HCT116 (cell line): Measurements from ENCODE around the gene BNIP5. TPM values are rescaled to one million over a fixed set of nuclear protein-coding genes. Genes with fewer than 3 reads are reported as not detected.
A peak's percentile ranks its signal among the peaks of the same experiment; 100 is the strongest.

Source experiments
- ATAC-seq: fragments of 200-7000 bp; cut with Tn5 transposase; 2 replicates; pipeline ENCODE4 v1.9.1; 2020; ENCODE audit warnings: mild to moderate bottlenecking, moderate library complexity
- BruUV-seq: library from RNA; stranded (reverse); fragments of 400-500 nt; replicated peaks from 2 replicates; lab custom pipeline; 2021; lab: Mats Ljungman, UMichigan
- CTCF ChIA-PET: fragments of 300-600 bp; sonication (Branson Sonifier 250); formaldehyde crosslinking; loops from one replicate; lab custom pipeline; 2021; ENCODE audit warnings: antibody characterized with exemption; lab: Charles Lee
- POLR2A ChIA-PET: fragments of 300-600, 350-600 bp; sonication (Branson Sonifier 250); formaldehyde crosslinking; loops from one replicate; lab custom pipeline; 2021; ENCODE audit warnings: antibody characterized with exemption; lab: Charles Lee
- RAD21 ChIA-PET, 2 experiments: fragments of 300-600 bp; sonication (Branson Sonifier 250); formaldehyde crosslinking; loops; one replicate each; lab custom pipeline; 2023; ENCODE audit warnings: low total read pairs in 2 of 2; ENCODE audit not compliant: uncharacterized antibody in 2 of 2, unreplicated experiment in 2 of 2, low non-redundant PET in 1 of 2; lab: Charles Lee
- DNase-seq: peaks from one replicate; pipeline ENCODE4 v3.0.0-alpha.2; 2010; ENCODE audit warnings: low read depth, low spot score
- H2AFZ ChIP-seq: fragments of 200-600 bp; shearing (Covaris generic), sonication (generic); 2 replicates; pipeline ENCODE4 v1.6.1; 2017; ENCODE audit warnings: low read depth, mixed run types, mixed read lengths, antibody characterized with exemption, low read length; ENCODE audit not compliant: poor library complexity, severe bottlenecking
- H3K27ac ChIP-seq: 2 replicates; pipeline ENCODE4 v1.5.1; 2012; ENCODE audit warnings: low read depth, low read length
- H3K27me3 ChIP-seq: fragments of 200-600 bp; sonication (generic); 2 replicates; pipeline ENCODE4 v1.6.1; 2016; ENCODE audit warnings: mixed run types, low read length, mixed read lengths; ENCODE audit not compliant: insufficient read depth
- H3K36me3 ChIP-seq, 2 experiments: fragments of 200-500 bp in 1 of 2; fragments of 200-600 bp in 1 of 2; sonication (Bioruptor generic) in 1 of 2; sonication (generic) in 1 of 2; 2 replicates each; pipeline versions ENCODE4 v1.5.1 to v1.6.1; 2014 to 2016; ENCODE audit warnings: low read length in 2 of 2, inconsistent platforms in 1 of 2, mixed read lengths in 1 of 2, mixed run types in 1 of 2; ENCODE audit not compliant: insufficient read depth in 2 of 2, control insufficient read depth in 1 of 2
- H3K4me1 ChIP-seq, 2 experiments: fragments of 200-600 bp in 1 of 2; sonication (generic) in 1 of 2; 2 replicates each; pipeline versions ENCODE4 v1.5.1 to v1.6.1; 2012 to 2017; ENCODE audit warnings: low read length in 2 of 2, inconsistent platforms in 1 of 2, mild to moderate bottlenecking in 1 of 2, mixed read lengths in 1 of 2, mixed run types in 1 of 2, moderate library complexity in 1 of 2; ENCODE audit not compliant: insufficient read depth in 2 of 2, control insufficient read depth in 1 of 2
- H3K4me2 ChIP-seq: fragments of 200-600 bp; sonication (generic); 2 replicates; pipeline ENCODE4 v1.6.1; 2017; ENCODE audit warnings: mixed run types, low read length, mixed read lengths
- H3K4me3 ChIP-seq, 2 experiments: fragments of 200-600 bp in 1 of 2; sonication (generic) in 1 of 2; replicated peaks in 1 of 2; 2 replicates each; pipeline ENCODE4 v1.5.1; 2011 to 2016; ENCODE audit warnings: low read length in 2 of 2, control low read depth in 1 of 2, low read depth in 1 of 2, mild to moderate bottlenecking in 1 of 2, mixed read lengths in 1 of 2, mixed run types in 1 of 2
- H3K79me2 ChIP-seq: fragments of 200-600 bp; sonication (generic); 2 replicates; pipeline ENCODE4 v1.6.1; 2017; ENCODE audit warnings: mild to moderate bottlenecking, mixed run types, low read length, moderate library complexity, mixed read lengths; ENCODE audit not compliant: insufficient read depth
- H3K9ac ChIP-seq: fragments of 200-600 bp; sonication (generic); 2 replicates; pipeline ENCODE4 v1.6.1; 2016; ENCODE audit warnings: low read length, mixed read lengths
- H3K9me2 ChIP-seq: fragments of 200-600 bp; sonication (generic), shearing (Covaris generic); 2 replicates; pipeline ENCODE4 v1.6.1; 2017; ENCODE audit warnings: mixed run types, mild to moderate bottlenecking, moderate library complexity; ENCODE audit not compliant: insufficient read depth
- H3K9me3 ChIP-seq, 2 experiments: fragments of 200-500 bp in 1 of 2; fragments of 200-600 bp in 1 of 2; sonication (Bioruptor generic) in 1 of 2; sonication (generic) in 1 of 2; 2 replicates each; pipeline ENCODE4 v1.6.1; 2014 to 2017; ENCODE audit warnings: low read length in 2 of 2, mixed read lengths in 2 of 2, inconsistent platforms in 1 of 2, low read depth in 1 of 2, mild to moderate bottlenecking in 1 of 2, mixed run types in 1 of 2, moderate library complexity in 1 of 2; ENCODE audit not compliant: control insufficient read depth in 1 of 2, insufficient read depth in 1 of 2
- H4K20me1 ChIP-seq: fragments of 200-600 bp; sonication (generic), shearing (Covaris generic); 2 replicates; pipeline ENCODE4 v1.6.1; 2017; ENCODE audit warnings: mixed run types, mild to moderate bottlenecking, moderate library complexity; ENCODE audit not compliant: insufficient read depth
- CBX3 ChIP-seq: IDR thresholded peaks from 2 replicates; pipeline ENCODE4 v1.6.1; 2012; ENCODE audit warnings: low read depth
- CEBPB ChIP-seq: IDR thresholded peaks from 2 replicates; pipeline ENCODE4 v1.6.1; 2012; ENCODE audit warnings: low read depth
- EZH2 ChIP-seq: fragments of 200-600 bp; sonication (generic); IDR thresholded peaks from 2 replicates; pipeline ENCODE4 v1.6.1; 2017; ENCODE audit warnings: antibody characterized with exemption, mixed run types
- EZH2phosphoT487 ChIP-seq: fragments of 200-600 bp; IDR thresholded peaks from 2 replicates; pipeline ENCODE4 v1.6.1; 2018; ENCODE audit warnings: antibody characterized with exemption, borderline replicate concordance
- FOSL1 ChIP-seq: IDR thresholded peaks from 2 replicates; pipeline ENCODE4 v1.6.1; 2012; ENCODE audit warnings: low read depth
- JUND ChIP-seq: IDR thresholded peaks from 2 replicates; pipeline ENCODE4 v1.6.1; 2012
- POLR2A ChIP-seq: IDR thresholded peaks from 2 replicates; pipeline ENCODE4 v1.7.0; 2011; ENCODE audit warnings: borderline replicate concordance; ENCODE audit not compliant: insufficient read depth, insufficient read length; ENCODE audit errors: extremely low read depth
- SIN3A ChIP-seq: IDR thresholded peaks from 2 replicates; pipeline ENCODE4 v1.6.1; 2012; ENCODE audit warnings: low read depth
- SRF ChIP-seq: IDR thresholded peaks from 2 replicates; pipeline ENCODE4 v1.6.1; 2012; ENCODE audit warnings: low read depth
- TCF7L2 ChIP-seq: IDR thresholded peaks from 2 replicates; pipeline ENCODE4 v1.7.0; 2011; ENCODE audit warnings: borderline replicate concordance, inconsistent platforms; ENCODE audit not compliant: insufficient read depth, insufficient read length; ENCODE audit errors: extremely low read depth
- YY1 ChIP-seq: IDR thresholded peaks from 2 replicates; pipeline ENCODE4 v1.6.1; 2011; ENCODE audit warnings: low read length, low read depth, moderate library complexity, mild to moderate bottlenecking; ENCODE audit not compliant: insufficient replicate concordance; ENCODE audit errors: extremely low read depth
- ZFX ChIP-seq: fragments of 450-650 bp; IDR thresholded peaks from 2 replicates; pipeline ENCODE4 v1.6.1; 2017
- ZNF274 ChIP-seq: fragments of 200-500 bp; sonication (Bioruptor generic); IDR thresholded peaks from 2 replicates; pipeline ENCODE4 v1.6.1; 2014; ENCODE audit warnings: mild to moderate bottlenecking, low read depth, low read length, inconsistent platforms
- intact Hi-C: fragments of 100-400 bp; cut with micrococcal nuclease; formaldehyde crosslinking; loops from 2 replicates; pipeline ENCODE4 v1.10.0; 2022
- total RNA-seq: library from RNA; stranded (reverse); gene quantifications from one replicate; pipeline ENCODE4 v1.2.1, GENCODE V29; 2021; ENCODE audit not compliant: unreplicated experiment
- TF ChIP-seq, protein P1 (sequence below): IDR thresholded peaks from 2 replicates; pipeline ENCODE4 v1.6.1; 2012
- TF ChIP-seq, protein P2 (sequence below), 3 experiments: fragments of 200-600 bp in 1 of 3; sonication (generic) in 1 of 3; IDR thresholded peaks in 2 of 3; conservative IDR thresholded peaks in 1 of 3; 2 replicates each; pipeline ENCODE4 v1.5.1; 2012 to 2017; ENCODE audit warnings: low read depth in 2 of 3, low read length in 2 of 3, antibody characterized with exemption in 1 of 3, borderline replicate concordance in 1 of 3, control low read depth in 1 of 3, mild to moderate bottlenecking in 1 of 3, mixed read lengths in 1 of 3, mixed run types in 1 of 3, moderate library complexity in 1 of 3; ENCODE audit not compliant: insufficient read depth in 1 of 3
- TF ChIP-seq, protein P3 (sequence below): IDR thresholded peaks from 2 replicates; pipeline ENCODE4 v1.6.1; 2012
- TF ChIP-seq, protein P4 (sequence below): IDR thresholded peaks from 2 replicates; pipeline ENCODE4 v1.6.1; 2012; ENCODE audit warnings: low read depth
- TF ChIP-seq, protein P5 (sequence below): IDR thresholded peaks from 2 replicates; pipeline ENCODE4 v1.6.1; 2011; ENCODE audit warnings: mild to moderate bottlenecking, low read length, moderate library complexity; ENCODE audit not compliant: insufficient replicate concordance; ENCODE audit errors: extremely low read depth

BNIP5 gene
- total RNA-seq, 1 experiment from 2014 or later: not detected

DNA sequence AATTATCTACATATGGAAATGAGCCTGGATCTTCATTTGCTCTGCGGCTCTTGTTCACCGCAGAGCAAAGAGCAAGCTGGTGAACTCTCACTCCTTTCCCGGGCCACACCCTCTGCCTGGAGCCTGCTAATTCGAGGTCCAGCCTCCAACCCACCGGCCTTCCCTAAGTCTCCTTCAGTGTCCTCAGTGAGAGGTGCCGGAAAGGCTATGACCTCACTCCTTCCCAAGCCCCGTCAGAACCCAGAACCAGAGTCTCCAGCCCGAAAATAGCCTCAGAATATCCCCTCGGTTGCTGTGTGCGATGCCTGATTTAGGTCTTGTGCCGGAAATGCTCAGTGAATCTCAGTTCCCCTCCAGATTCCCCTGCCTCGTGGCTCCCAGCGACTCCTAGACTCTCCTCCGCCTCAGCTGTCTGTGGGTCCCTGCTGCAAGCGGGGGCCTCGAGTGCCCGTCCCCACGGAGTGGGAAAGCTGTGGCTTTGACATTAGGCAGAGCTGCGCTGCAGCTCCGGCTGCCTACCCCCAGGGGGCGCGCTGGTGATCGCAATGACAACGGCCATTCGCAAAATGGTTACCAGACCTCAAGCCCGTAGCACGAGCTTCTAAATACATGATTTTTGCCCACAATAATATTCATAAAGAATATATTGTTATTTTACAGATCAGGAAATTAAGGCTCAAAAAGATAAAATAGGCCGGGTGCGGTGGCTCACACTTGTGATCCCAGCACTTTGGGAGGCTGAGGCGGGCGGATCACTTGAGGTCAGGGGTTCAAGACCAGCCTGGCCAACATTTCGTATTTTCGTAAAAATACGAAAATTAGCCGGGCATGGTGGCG, 4.1 kb upstream of the BNIP5 start:
- Histone ChIP-seq H3K36me3 (no peaks in the 10 kb centered on the region), H3K27me3 (no peaks in the 10 kb centered on the region), H3K27ac (no peak overlapping the region), H3K4me1 (peaks cover 5 to 13% of the 10 kb centered on the region in 2 experiments), H3K4me2 (peak overlapping the region; percentile 83), H2AFZ (peak overlapping the region; percentile 99), H3K4me3 (peak overlapping the region; percentile 33 to 49), H4K20me1 (no peaks in the 10 kb centered on the region), H3K9ac (peak overlapping the region; percentile 41), H3K9me3 (no peaks in the 10 kb centered on the region), H3K79me2 (no peaks in the 10 kb centered on the region), H3K9me2 (no peaks in the 10 kb centered on the region)
- ChIA-PET CTCF (interaction anchor here (0.7 to 2.0 kb wide), 20 partner anchors 8 to 425 kb away, joined by 3 to 20 read pairs (median 4); no protein-coding TSS in a partner anchor), POLR2A (interaction anchor here (1.4 kb wide), 1 partner anchor 17 kb away, joined by 4 read pairs; no protein-coding TSS in a partner anchor), RAD21 (no interaction called here)
- peak; percentile 92 for ATAC-seq
- intact Hi-C loops: no loop called here
- BruUV-seq: no TSS peak
- peak; percentile 48 for DNase-seq
- no peak for TF ChIP-seq TCF7L2
- no peak for TF ChIP-seq CEBPB
- TF ChIP-seq ZNF274: no peak
- no peak for TF ChIP-seq POLR2A
- TF ChIP-seq, protein P1, sequence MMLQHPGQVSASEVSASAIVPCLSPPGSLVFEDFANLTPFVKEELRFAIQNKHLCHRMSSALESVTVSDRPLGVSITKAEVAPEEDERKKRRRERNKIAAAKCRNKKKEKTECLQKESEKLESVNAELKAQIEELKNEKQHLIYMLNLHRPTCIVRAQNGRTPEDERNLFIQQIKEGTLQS: no peak
- TF ChIP-seq, protein P2, sequence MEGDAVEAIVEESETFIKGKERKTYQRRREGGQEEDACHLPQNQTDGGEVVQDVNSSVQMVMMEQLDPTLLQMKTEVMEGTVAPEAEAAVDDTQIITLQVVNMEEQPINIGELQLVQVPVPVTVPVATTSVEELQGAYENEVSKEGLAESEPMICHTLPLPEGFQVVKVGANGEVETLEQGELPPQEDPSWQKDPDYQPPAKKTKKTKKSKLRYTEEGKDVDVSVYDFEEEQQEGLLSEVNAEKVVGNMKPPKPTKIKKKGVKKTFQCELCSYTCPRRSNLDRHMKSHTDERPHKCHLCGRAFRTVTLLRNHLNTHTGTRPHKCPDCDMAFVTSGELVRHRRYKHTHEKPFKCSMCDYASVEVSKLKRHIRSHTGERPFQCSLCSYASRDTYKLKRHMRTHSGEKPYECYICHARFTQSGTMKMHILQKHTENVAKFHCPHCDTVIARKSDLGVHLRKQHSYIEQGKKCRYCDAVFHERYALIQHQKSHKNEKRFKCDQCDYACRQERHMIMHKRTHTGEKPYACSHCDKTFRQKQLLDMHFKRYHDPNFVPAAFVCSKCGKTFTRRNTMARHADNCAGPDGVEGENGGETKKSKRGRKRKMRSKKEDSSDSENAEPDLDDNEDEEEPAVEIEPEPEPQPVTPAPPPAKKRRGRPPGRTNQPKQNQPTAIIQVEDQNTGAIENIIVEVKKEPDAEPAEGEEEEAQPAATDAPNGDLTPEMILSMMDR (IDR thresholded peaks at IDR 0.05 in 2 of 3, conservative IDR thresholded peaks at IDR 0.05 in 1 of 3; ENCODE audit: borderline replicate concordance in 1 of 3, insufficient read depth in 1 of 3, low read depth in 2 of 3, low read length in 2 of 3): peak; percentile 67 to 99 (median 96)
- TF ChIP-seq SRF: no peak
- TF ChIP-seq CBX3: peak; percentile 76; the same call in 1 of the 2 replicates
- TF ChIP-seq, protein P3, sequence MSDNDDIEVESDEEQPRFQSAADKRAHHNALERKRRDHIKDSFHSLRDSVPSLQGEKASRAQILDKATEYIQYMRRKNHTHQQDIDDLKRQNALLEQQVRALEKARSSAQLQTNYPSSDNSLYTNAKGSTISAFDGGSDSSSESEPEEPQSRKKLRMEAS: peak; percentile 80
- peak; percentile 88 for TF ChIP-seq YY1
- TF ChIP-seq, protein P4, sequence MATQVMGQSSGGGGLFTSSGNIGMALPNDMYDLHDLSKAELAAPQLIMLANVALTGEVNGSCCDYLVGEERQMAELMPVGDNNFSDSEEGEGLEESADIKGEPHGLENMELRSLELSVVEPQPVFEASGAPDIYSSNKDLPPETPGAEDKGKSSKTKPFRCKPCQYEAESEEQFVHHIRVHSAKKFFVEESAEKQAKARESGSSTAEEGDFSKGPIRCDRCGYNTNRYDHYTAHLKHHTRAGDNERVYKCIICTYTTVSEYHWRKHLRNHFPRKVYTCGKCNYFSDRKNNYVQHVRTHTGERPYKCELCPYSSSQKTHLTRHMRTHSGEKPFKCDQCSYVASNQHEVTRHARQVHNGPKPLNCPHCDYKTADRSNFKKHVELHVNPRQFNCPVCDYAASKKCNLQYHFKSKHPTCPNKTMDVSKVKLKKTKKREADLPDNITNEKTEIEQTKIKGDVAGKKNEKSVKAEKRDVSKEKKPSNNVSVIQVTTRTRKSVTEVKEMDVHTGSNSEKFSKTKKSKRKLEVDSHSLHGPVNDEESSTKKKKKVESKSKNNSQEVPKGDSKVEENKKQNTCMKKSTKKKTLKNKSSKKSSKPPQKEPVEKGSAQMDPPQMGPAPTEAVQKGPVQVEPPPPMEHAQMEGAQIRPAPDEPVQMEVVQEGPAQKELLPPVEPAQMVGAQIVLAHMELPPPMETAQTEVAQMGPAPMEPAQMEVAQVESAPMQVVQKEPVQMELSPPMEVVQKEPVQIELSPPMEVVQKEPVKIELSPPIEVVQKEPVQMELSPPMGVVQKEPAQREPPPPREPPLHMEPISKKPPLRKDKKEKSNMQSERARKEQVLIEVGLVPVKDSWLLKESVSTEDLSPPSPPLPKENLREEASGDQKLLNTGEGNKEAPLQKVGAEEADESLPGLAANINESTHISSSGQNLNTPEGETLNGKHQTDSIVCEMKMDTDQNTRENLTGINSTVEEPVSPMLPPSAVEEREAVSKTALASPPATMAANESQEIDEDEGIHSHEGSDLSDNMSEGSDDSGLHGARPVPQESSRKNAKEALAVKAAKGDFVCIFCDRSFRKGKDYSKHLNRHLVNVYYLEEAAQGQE: no peak
- TF ChIP-seq FOSL1: no peak
- TF ChIP-seq, protein P5, sequence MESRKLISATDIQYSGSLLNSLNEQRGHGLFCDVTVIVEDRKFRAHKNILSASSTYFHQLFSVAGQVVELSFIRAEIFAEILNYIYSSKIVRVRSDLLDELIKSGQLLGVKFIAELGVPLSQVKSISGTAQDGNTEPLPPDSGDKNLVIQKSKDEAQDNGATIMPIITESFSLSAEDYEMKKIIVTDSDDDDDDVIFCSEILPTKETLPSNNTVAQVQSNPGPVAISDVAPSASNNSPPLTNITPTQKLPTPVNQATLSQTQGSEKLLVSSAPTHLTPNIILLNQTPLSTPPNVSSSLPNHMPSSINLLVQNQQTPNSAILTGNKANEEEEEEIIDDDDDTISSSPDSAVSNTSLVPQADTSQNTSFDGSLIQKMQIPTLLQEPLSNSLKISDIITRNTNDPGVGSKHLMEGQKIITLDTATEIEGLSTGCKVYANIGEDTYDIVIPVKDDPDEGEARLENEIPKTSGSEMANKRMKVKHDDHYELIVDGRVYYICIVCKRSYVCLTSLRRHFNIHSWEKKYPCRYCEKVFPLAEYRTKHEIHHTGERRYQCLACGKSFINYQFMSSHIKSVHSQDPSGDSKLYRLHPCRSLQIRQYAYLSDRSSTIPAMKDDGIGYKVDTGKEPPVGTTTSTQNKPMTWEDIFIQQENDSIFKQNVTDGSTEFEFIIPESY: no peak
- no peak for TF ChIP-seq JUND
- TF ChIP-seq SIN3A: no peak
- TF ChIP-seq EZH2: no peak
- no peak for TF ChIP-seq ZFX
- TF ChIP-seq EZH2phosphoT487: no peak
